Liver (tissue), 9 donors: ENCODE measurements around the gene SMURF2. TPM values are rescaled to one million over a fixed set of nuclear protein-coding genes. Genes with fewer than 3 reads are reported as not detected.

Experiments used
- DNase-seq: peaks from one replicate; pipeline ENCODE4 v3.0.0-alpha.2; 2017; ENCODE audit warnings: low spot score
- H3K27ac ChIP-seq, 2 donors: one replicate each; pipeline ENCODE4 v1.7.0; 2013; ENCODE audit warnings: inconsistent platforms in 2 of 2, low read length in 2 of 2, control low read depth in 1 of 2, low read depth in 1 of 2, mild to moderate bottlenecking in 1 of 2
- H3K27me3 ChIP-seq, 4 donors: one replicate each; pipeline versions ENCODE4 v1.6.1 to v1.7.0; 2013; ENCODE audit warnings: low read length in 3 of 4, inconsistent platforms in 1 of 4, mild to moderate bottlenecking in 1 of 4, moderate library complexity in 1 of 4; ENCODE audit not compliant: control insufficient read depth in 4 of 4, insufficient read depth in 4 of 4
- H3K36me3 ChIP-seq, 4 donors: one replicate each; pipeline versions ENCODE4 v1.6.1 to v1.7.0; 2013; ENCODE audit warnings: low read length in 3 of 4, mild to moderate bottlenecking in 3 of 4, low read depth in 1 of 4, moderate library complexity in 1 of 4; ENCODE audit not compliant: control insufficient read depth in 4 of 4, insufficient read depth in 3 of 4
- H3K4me1 ChIP-seq, 4 donors: one replicate each; pipeline versions ENCODE4 v1.6.1 to v1.7.0; 2013; ENCODE audit warnings: low read length in 3 of 4, mild to moderate bottlenecking in 3 of 4, moderate library complexity in 1 of 4; ENCODE audit not compliant: control insufficient read depth in 4 of 4, insufficient read depth in 4 of 4
- H3K4me3 ChIP-seq, 3 donors: one replicate each; pipeline versions ENCODE4 v1.6.1 to v1.7.0; 2013; ENCODE audit warnings: low read length in 3 of 3, control low read depth in 1 of 3, low read depth in 1 of 3, mild to moderate bottlenecking in 1 of 3
- H3K9ac ChIP-seq, 2 donors: one replicate each; pipeline ENCODE4 v1.7.0; 2013; ENCODE audit warnings: low read length in 2 of 2, mild to moderate bottlenecking in 2 of 2, moderate library complexity in 2 of 2, control low read depth in 1 of 2, low read depth in 1 of 2
- H3K9me3 ChIP-seq, 4 donors: one replicate each; pipeline versions ENCODE4 v1.6.1 to v1.7.0; 2013; ENCODE audit warnings: low read length in 3 of 4; ENCODE audit not compliant: control insufficient read depth in 4 of 4
- ATF3 ChIP-seq: IDR thresholded peaks from 2 replicates; pipeline ENCODE4 v1.6.1; 2016; ENCODE audit warnings: antibody characterized with exemption
- CTCF ChIP-seq: fragments of 150-350 bp; IDR thresholded peaks from 2 replicates; pipeline ENCODE4 v1.5.1; 2017; ENCODE audit warnings: improper control_type of control experiment, low read depth, low read length; ENCODE audit not compliant: missing input control
- EGR1 ChIP-seq, 2 donors: IDR thresholded peaks; 2 replicates each; pipeline ENCODE4 v1.6.1; 2016 to 2018; ENCODE audit warnings: antibody characterized with exemption in 2 of 2, low read depth in 2 of 2
- FOXA1 ChIP-seq: IDR thresholded peaks from 2 replicates; pipeline ENCODE4 v1.6.1; 2016; ENCODE audit warnings: antibody characterized with exemption
- FOXA2 ChIP-seq: IDR thresholded peaks from 2 replicates; pipeline ENCODE4 v1.6.1; 2016; ENCODE audit warnings: antibody characterized with exemption
- GABPA ChIP-seq, 2 donors: IDR thresholded peaks in 1 of 2; conservative IDR thresholded peaks in 1 of 2; 2 replicates each; pipeline ENCODE4 v1.6.1; 2016; ENCODE audit warnings: antibody characterized with exemption in 2 of 2, mild to moderate bottlenecking in 1 of 2, moderate library complexity in 1 of 2
- HNF4A ChIP-seq, 2 donors: conservative IDR thresholded peaks; 2 replicates each; pipeline ENCODE4 v1.6.1; 2016; ENCODE audit warnings: antibody characterized with exemption in 2 of 2, mild to moderate bottlenecking in 2 of 2
- HNF4G ChIP-seq: IDR thresholded peaks from 2 replicates; pipeline ENCODE4 v1.6.1; 2016; ENCODE audit warnings: antibody characterized with exemption
- JUND ChIP-seq, 2 donors: IDR thresholded peaks; 2 replicates each; pipeline ENCODE4 v1.6.1; 2016; ENCODE audit warnings: antibody characterized with exemption in 2 of 2
- MAX ChIP-seq: IDR thresholded peaks from 2 replicates; pipeline ENCODE4 v1.6.1; 2016; ENCODE audit warnings: antibody characterized with exemption
- NR2F2 ChIP-seq: IDR thresholded peaks from 2 replicates; pipeline ENCODE4 v1.6.1; 2016; ENCODE audit warnings: antibody characterized with exemption
- RAD21 ChIP-seq, 2 donors: IDR thresholded peaks; 2 replicates each; pipeline ENCODE4 v1.6.1; 2016; ENCODE audit warnings: antibody characterized with exemption in 2 of 2, mild to moderate bottlenecking in 2 of 2
- REST ChIP-seq: IDR thresholded peaks from 2 replicates; pipeline ENCODE4 v1.6.1; 2016; ENCODE audit warnings: antibody characterized with exemption, mild to moderate bottlenecking
- RXRA ChIP-seq, 2 donors: IDR thresholded peaks; 2 replicates each; pipeline ENCODE4 v1.6.1; 2017 to 2018; ENCODE audit warnings: antibody characterized with exemption in 2 of 2, mild to moderate bottlenecking in 1 of 2
- TAF1 ChIP-seq: conservative IDR thresholded peaks from 2 replicates; pipeline ENCODE4 v1.6.1; 2016; ENCODE audit warnings: antibody characterized with exemption, mild to moderate bottlenecking
- YY1 ChIP-seq: IDR thresholded peaks from 2 replicates; pipeline ENCODE4 v1.6.1; 2016; ENCODE audit warnings: antibody characterized with exemption, mild to moderate bottlenecking
- ZBTB33 ChIP-seq: IDR thresholded peaks from 2 replicates; pipeline ENCODE4 v1.6.1; 2016; ENCODE audit warnings: antibody characterized with exemption
- WGBS: extraction: QIAGEN DNeasy Blood & Tissue Kit; methylation state at CpG from one replicate; pipeline ENCODE4 v1.1.7; 2013; 5-methylcytosine and 5-hydroxymethylcytosine counted together
- polyA plus RNA-seq, 2 donors: library from polyadenylated mRNA; stranded (reverse) in 1 of 2; unstranded in 1 of 2; fragments of 200-250 nt in 1 of 2; fragments of >200 nt in 1 of 2; fragmentation: Nextera tagmentation in 1 of 2; extraction: Ambion mirVana in 1 of 2; gene quantifications; one replicate each; pipeline versions ENCODE4 v1.2.1 to v1.2.3, GENCODE V29; 2013 to 2015
- total RNA-seq, 2 donors: library from RNA; depleted of rRNA; stranded (reverse); fragments of >200 nt; gene quantifications; one replicate each; pipeline ENCODE4 v1.2.3, GENCODE V29; 2014
- donor health status: healthy.
- donor health status: healthy.
- donor health status: healthy.
- donor health status: healthy.
- donor health status: healthy.

Gene SMURF2
- total and polyA plus RNA-seq, 4 donors, result 2.0 to 6.9 (median 3.5) TPM

GRCh38 chr17:64617125-64617780 is 44.9 kb downstream of the SMURF2 start:
- no peaks in the 10 kb centered on the region for H3K9me3 ChIP-seq
- no peak for DNase-seq
- peaks cover 0 to 3% (median 0%) of the 10 kb centered on the region in 4 donors for H3K4me1 ChIP-seq
- H3K36me3 ChIP-seq, result no peaks in the 10 kb centered on the region
- no peak overlapping the region for H3K27ac ChIP-seq
- H3K4me3 ChIP-seq, result no peak overlapping the region
- H3K9ac ChIP-seq, result no peak overlapping the region
- no peaks in the 10 kb centered on the region for H3K27me3 ChIP-seq
- 97% methylated on average over 5 of the region's 5 CpGs for WGBS
- TF ChIP-seq EGR1 (IDR thresholded peaks at IDR 0.05; ENCODE audit: low read depth in 2 of 2) (no peak), RXRA (IDR thresholded peaks at IDR 0.05) (no peak), HNF4A (conservative IDR thresholded peaks at IDR 0.05) (no peak), ZBTB33 (no peak), TAF1 (no peak)

GRCh38 chr17:64615028-64615677 is 47.0 kb downstream of the SMURF2 start:
- Histone ChIP-seq H3K36me3 (no peaks in the 10 kb centered on the region), H3K27me3 (no peaks in the 10 kb centered on the region), H3K27ac (no peak overlapping the region), H3K9ac (no peak overlapping the region), H3K4me1 (peaks cover 0 to 3% (median 0%) of the 10 kb centered on the region in 4 donors), H3K4me3 (no peak overlapping the region), H3K9me3 (no peaks in the 10 kb centered on the region)
- 64% methylated on average over 3 of the region's 3 CpGs for WGBS
- DNase-seq, result no peak
- no peak for TF ChIP-seq HNF4A (conservative IDR thresholded peaks at IDR 0.05)
- TF ChIP-seq GABPA (IDR thresholded peaks at IDR 0.05 in 1 of 2, conservative IDR thresholded peaks at IDR 0.05 in 1 of 2), result no peak
- no peak for TF ChIP-seq EGR1 (IDR thresholded peaks at IDR 0.05; ENCODE audit: low read depth in 2 of 2)
- TF ChIP-seq HNF4G, result no peak
- TF ChIP-seq RAD21 (IDR thresholded peaks at IDR 0.05), result no peak
- TF ChIP-seq MAX, result no peak
- TF ChIP-seq TAF1, result no peak
- no peak for TF ChIP-seq YY1
- TF ChIP-seq NR2F2, result no peak
- TF ChIP-seq ZBTB33, result no peak
- TF ChIP-seq CTCF, result no peak
- no peak for TF ChIP-seq JUND (IDR thresholded peaks at IDR 0.05)
- no peak for TF ChIP-seq FOXA1
- TF ChIP-seq FOXA2, result no peak
- no peak for TF ChIP-seq REST
- TF ChIP-seq ATF3, result no peak
- TF ChIP-seq RXRA (IDR thresholded peaks at IDR 0.05), result no peak
